NCI-H1694 treated with DMSO at 0.1 percent for 48 hours (cell line): Measurements from ENCODE around the gene CFAP45.

Experiments
- DNase-seq: peaks from one replicate; lab custom pipeline; 2025; lab: John Stamatoyannopoulos, UW

The CFAP45 gene, protein sequence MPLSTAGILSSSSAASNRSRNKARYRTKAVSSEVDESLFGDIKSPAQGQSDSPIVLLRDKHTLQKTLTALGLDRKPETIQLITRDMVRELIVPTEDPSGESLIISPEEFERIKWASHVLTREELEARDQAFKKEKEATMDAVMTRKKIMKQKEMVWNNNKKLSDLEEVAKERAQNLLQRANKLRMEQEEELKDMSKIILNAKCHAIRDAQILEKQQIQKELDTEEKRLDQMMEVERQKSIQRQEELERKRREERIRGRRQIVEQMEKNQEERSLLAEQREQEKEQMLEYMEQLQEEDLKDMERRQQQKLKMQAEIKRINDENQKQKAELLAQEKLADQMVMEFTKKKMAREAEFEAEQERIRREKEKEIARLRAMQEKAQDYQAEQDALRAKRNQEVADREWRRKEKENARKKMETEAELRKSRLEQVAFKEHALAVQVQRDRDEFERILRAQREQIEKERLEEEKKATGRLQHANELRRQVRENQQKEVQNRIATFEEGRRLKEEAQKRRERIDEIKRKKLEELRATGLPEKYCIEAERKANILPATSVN

DNA sequence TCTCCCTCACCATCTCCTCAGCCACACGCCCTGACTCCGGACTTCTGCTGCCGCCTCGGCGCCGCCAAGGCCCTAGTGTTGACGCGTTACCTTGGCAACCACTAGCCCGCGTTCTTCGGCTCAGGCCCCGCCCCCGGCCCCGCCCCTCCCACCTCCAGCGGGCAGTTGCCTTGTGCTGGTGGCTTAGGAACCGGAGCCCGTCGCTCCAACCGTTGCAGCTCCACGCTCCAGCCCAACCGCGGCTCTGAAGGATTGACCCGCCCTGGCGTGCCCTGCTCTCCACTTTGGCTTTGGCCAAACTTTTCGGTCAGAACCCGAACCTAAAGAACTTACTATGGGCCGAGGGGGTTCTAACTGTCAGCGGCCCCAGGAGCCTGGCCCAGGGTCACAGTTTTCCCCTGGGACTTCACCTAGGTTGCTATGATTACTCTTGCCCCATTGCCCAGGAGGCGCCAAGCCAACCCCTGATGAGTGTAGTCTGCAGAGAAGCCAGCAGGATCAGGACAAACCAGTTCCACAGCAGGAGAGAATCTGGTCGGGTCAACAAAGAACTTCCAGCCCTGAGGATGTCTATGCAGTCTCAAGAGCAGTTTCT is at the start of gene CFAP45:
Gene CFAP45, minus strand, starts transcription at position 80 of the 595 bp plus-strand sequence. Its CDS starts 67 bp downstream, at position 13.
- no peak for DNase-seq

DNA sequence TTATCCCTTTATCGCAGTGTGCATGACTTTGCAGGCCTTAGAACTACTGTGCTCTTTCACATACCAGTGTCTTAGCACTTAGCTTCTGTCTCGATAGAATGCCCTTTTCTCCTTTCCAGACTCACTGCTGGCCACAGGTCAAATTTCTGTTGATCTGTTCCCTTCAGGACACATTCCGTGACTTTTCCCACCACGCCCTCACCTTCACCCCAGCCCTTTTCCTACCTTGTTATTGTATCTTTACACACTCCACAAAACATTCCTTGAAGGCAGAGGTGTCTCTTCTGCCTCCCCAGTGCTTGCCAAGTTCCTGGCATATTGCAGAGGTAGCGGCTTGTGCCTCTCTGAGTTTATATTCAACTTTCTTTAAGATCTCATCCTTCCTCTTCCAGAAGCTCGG is 49.2 kb upstream of the CFAP45 start:
- no peak for DNase-seq

DNA sequence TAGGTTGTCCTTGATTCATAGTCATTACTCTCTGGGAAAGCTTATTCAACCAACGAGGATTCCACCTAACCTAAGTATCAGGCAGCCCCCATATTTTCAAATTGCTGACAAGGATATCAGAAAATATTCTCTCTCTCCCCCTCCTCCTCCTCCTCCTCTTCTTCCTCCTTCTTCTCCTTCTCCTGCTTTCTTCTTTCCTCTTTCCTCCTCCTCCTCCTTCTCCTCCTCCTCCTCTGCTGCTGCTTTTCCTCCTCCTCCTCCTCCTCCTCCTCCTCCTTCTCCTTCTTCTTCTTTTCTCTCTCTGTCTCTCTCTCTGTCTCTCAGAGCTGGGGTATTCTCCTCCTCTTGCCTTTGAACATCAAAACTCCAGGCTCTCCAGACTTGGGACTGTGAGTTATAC is 48.0 kb upstream of the CFAP45 start:
- no peak for DNase-seq

DNA sequence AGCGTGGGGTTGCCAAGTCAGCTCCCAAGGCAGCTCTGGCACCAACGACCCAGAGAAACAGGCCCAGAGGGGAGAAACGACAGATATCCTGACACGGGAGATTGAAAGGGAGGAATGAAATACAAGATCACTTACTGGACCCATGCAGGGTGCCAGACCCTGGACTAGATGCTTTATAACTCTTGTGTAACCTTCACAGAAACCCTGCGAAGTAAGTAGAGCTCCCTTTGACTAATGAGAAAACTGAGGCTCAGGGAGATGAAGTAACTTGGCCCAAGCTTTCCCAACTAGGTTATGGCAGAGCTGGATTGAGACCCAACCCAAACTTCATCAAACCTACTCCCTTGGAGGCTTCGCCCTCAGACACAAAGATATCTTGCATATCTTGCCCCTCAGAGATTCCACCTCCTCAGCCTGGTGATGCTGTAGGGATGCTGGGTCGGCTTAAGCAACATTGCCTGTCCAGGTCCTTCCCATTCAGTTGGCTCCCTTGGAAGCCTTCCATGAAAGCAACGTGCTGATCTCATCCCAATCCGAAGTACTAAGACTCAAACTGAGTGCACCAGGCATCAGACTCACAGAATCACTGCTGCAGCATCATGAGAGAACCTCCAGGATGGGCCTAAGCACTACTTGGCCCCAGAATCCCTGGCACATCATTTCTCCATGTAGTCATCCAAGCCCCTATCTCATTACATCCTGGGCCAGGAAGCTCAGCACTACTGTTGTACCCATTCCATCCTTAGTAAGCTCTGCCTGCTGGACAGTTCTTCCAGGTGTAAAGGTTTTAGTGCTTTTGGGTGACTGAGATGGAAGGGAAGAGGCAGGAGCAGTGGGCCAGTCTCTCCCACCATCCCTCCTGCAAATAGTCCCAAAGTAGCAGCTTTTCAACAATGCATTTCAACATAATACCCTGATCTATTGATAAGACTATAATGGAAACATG is 46.5 kb upstream of the CFAP45 start:
- no peak for DNase-seq

DNA sequence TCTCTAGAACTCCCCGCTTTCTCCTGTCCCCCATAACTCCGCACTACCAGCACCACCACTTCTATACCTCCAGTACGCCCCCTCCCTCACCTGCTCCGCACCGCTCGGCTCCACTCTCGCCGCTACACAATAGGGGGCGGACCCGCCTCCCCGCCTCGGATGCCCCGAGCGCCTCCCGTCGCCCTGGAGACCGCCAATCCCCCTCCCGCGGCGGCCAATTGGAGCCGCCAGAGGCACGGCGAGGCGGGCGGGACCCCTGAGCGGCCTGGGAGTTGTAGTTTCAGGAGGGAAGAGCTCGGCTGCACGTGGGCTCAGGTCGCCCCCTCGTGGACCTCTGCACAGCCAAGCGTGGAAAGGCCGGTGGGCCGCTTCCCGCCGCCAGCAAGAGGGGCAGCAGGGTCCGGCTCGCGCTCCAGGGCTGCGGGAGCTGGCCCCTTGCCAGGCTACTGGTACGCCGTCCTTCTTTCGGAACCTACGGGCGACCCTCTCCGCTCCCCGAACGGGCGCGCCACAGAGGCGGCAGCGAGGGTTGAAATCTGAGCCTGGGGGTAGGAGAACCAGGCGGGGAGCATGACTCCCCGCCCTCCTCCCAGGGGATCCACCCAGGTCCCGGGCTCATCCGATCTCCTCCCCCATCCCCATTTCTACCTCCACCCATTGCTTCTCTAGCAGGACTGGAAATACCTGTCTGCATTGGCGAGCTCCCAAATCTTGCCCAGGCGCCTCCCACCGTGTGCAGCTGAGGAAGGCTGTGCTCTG is 45.7 kb upstream of the CFAP45 start, which contains the start of gene IGSF9:
Gene IGSF9, minus strand, starts transcription at position 131 of the 759 bp plus-strand sequence. CDS start 2,159 bp downstream, outside the sequence.
- DNase-seq, result peak; percentile 86

DNA sequence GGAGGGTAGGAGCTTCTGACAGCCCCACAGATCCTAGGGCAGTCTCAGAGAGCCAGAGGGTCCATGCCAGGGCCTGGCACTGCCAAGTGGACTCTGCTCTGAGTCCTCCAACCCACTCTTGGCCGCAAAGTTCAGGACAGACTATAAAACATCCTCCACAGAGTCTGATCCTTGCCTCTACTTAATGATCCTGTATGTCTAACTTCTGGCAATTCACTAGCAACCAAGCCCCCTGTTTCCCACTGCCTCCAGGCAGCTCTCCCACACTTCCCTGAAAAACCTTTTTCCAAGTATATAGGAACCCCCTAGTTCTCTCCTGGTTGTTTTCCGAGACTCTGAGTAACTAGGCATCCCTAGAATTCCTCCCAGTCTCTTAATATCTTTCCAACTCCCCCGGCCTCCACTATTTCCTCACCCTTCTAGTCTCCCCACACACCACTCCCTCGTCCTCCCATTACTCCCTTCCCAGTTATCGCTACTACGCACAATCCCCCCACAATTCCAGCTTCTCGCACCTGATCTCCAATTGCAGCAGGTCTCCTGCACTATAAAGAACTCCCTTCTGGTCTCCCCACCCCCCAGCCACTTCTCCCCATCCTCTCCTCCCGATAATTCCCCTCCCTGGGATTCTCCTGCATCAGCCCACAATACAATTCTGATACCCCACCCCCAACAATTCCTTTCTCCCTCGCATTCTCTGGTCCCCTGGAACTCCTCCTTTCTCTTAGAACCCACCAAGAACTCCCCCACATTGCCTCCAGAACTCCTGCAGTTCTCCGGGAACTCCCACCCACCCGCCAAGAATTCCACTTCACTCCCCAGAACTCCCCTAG is 44.9 kb upstream of the CFAP45 start:
- no peak for DNase-seq

- peak; percentile 9 for DNase-seq
Measured at GRCh38 chr1:159943908-159944622, 44.1 kb upstream of the CFAP45 start.

GRCh38 chr1:159943278-159943640 is 43.3 kb upstream of the CFAP45 start:
- no peak for DNase-seq

- DNase-seq, result no peak
Measured at GRCh38 chr1:159942632-159943277, 42.8 kb upstream of the CFAP45 start.

- no peak for DNase-seq
Measured at GRCh38 chr1:159941591-159942560, 41.9 kb upstream of the CFAP45 start.

DNA sequence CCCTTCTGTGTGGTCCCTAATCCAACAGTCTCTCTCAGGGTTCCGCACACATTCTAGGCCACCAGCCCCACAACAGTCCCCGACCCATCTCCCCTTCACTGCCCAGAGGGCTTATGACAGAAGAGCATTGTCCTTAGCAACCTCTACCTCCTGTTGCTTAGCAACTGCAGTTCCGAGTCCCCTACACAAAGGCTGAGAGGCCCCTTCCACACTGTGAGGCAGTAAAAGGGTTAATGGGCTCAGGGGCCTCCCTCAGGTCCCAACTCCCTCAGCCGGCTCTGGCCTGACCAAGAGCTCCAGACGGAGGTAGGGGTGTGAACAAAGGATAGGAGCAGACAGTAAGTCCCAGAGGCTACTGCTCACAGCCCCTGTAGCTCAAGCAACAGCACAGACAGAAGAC is 41.2 kb upstream of the CFAP45 start:
- no peak for DNase-seq

GRCh38 chr1:159940006-159940620 is 40.1 kb upstream of the CFAP45 start:
- no peak for DNase-seq

DNA sequence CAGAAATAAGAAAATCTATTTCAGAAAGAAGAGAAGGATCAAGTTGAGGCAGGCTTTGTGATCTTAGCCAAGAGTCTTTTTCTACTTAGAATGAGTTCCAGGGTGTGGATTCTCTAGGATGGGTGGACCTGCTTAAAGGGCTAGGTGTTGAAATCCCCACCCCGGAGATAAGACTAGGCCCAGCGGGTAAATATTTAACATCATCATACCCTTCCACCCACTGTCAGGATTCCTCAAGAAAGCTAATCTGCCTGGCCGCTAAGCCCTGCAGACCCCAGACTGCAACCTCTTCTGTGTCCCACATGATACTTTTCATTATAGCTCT is 39.7 kb upstream of the CFAP45 start:
- no peak for DNase-seq

DNA sequence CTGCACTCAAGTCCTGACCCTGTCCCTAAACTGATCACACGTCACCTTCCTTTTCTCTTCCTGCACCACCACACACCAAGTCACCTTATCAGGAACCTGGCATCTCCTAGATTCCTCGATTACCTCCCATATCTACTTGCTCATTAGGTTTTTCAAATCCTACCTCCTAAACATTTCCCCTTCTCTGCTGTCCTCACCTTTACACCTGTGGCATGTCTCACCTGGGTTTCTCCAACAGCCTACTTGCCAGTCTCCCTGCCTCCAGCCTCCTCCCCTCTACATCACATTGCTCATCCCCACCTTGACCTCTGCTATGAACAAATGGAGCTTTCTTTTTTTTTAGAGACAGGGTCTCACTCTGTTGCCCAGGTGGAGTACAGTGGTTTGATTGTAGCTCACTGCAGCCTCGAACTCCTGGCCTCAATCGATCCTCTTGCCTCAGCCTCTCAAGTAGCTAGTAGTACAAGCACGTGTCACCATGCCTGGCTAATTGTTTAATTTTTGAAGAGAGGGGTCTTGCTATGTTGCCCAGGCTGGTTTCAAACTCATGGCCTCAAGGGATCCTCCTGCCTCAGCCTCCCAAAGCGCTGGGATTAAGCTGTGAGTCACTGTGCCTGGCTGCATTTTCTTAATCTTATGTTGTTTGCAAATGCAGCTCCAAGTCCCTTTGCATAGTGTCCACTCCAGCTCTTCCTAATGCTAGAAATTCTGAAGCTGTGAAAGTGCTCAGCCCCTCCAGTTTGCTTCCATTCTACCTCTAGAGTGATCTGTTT is 39.1 kb upstream of the CFAP45 start:
- no peak for DNase-seq

DNA sequence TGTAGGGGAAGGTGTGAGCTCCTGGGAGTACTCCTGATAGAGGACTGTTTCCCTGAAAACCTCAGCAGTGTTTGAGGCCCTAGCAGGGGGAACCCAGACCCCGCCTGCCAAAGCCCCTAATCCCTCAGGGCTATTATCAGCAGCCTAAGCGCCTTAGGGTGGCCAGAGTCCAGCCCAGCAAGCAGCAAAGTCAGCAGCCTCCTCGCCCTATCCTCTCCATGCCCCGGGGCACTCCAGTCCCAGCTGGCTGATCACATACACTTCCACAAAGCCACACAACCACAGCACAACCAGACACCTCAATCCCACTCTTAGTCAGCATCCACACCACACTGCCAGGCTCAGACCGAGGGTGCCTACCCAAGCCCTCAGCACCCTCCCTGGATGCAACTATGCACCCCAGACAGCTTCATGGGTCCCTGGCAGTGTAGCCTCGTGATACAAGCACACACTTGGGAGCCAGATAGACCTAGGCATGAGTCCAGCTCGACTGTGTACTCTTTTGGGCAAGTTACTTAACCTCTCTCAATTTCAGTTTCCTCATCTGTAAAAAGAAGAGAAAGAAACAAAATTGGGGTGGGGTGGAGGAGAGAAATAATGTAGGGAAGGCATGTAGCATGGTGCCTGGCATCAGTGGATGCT is 38.4 kb upstream of the CFAP45 start:
- no peak for DNase-seq

GRCh38 chr1:159937054-159937750 is 37.2 kb upstream of the CFAP45 start:
- no peak for DNase-seq
